LNCAP (cell line): Measurements from ENCODE around the gene LTBP3.
A peak's percentile ranks its signal among the peaks of the same experiment; 100 is the strongest.

Experiments
- TF ChIP-seq, protein P1 (sequence below): fragments of 450-650 bp; IDR thresholded peaks from 2 replicates; pipeline ENCODE4 v1.5.1; 2017; ENCODE audit warnings: mild to moderate bottlenecking

The LTBP3 gene

GRCh38 chr11:65595543-65596281 lies 37.6 kb upstream of the LTBP3 start, which contains the start of gene KCNK7:
TSS of gene KCNK7 (minus strand) at chr11:65595800. CDS start at chr11:65595772, 28 bp downstream.
- TF ChIP-seq, protein P1, sequence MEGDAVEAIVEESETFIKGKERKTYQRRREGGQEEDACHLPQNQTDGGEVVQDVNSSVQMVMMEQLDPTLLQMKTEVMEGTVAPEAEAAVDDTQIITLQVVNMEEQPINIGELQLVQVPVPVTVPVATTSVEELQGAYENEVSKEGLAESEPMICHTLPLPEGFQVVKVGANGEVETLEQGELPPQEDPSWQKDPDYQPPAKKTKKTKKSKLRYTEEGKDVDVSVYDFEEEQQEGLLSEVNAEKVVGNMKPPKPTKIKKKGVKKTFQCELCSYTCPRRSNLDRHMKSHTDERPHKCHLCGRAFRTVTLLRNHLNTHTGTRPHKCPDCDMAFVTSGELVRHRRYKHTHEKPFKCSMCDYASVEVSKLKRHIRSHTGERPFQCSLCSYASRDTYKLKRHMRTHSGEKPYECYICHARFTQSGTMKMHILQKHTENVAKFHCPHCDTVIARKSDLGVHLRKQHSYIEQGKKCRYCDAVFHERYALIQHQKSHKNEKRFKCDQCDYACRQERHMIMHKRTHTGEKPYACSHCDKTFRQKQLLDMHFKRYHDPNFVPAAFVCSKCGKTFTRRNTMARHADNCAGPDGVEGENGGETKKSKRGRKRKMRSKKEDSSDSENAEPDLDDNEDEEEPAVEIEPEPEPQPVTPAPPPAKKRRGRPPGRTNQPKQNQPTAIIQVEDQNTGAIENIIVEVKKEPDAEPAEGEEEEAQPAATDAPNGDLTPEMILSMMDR = no peak

GRCh38 chr11:65595131-65595530 lies 37.0 kb upstream of the LTBP3 start:
- TF ChIP-seq, protein P1 = no peak

- TF ChIP-seq, protein P1 = peak; percentile 81
These were observed 35.6 kb upstream of the LTBP3 start for GRCh38 chr11:65593518-65594414.

DNA sequence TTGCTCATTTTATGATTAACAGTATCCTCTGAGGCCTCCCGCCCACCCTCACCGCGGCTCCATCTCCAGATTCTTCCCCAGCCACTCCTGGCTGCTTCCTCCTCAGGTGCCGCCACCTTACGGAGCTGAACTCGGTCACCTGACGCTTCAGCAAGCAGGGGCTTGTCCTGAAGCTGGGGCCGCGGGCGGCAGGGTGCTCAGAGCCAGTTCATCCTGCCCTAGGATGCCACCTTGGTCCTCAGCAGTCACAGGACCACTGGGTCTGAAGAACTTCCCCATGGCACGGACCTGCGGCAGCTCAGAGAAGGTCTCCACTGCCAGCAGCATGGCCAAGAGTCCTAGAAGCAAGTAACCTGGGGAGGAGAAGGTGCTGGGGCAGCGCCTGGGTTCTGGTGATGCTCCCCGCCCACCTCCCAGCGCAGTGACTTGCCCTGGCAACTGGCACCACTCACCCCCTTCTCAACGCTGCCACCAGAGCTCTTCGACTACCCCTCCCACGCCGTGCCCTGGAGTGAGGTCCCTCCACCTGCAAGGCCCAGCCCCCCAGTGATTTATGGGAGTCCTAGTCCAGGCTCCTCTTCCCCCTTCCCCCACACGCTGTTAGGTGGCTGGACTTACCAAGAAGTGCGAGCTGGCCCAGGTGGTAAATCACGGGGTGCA lies 34.8 kb upstream of the LTBP3 start:
- TF ChIP-seq, protein P1 = no peak

DNA sequence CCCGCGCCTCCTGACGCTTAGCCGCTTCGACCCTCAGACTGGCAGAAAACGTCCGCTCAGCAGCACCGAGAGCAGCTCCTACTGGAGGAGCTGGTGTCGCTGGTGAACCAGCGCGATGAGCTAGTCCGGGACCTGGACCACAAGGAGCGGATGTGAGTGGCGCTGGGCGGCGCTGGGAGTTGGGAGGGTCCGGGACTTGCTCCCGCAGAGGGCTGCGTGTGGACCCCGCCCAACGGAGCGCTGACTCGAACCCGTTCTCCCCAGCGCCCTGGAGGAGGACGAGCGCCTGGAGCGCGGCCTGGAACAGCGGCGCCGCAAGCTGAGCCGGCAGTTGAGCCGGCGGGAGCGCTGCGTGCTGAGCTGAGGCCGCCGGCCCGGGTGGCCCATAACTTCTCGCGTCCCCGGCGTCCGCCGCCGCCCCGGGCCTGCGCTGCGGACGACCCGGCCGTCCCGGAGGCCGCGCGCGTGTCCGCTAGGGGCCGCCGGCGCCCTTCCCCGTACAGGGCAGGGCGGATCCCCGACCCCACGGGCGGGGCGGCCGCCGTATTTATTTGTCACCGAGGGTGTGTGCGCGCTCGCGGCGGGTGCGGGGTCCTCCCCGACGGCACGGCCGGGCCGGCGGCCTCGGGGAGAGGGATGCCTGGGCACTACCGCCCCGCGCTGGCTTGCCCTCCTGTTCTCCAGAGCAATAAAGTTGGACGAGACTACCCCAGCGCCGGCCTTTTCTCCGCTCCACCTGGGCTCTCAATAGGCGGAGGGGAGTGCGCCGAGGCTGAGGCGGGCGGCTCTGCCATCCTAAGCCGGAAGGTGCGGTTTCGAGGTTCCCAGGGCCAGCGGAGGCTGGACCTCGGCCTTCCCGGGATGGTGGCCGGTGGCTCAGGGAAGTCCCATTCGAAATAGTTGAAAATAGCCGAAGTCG lies 34.0 kb upstream of the LTBP3 start:
- TF ChIP-seq, protein P1 = no peak

DNA sequence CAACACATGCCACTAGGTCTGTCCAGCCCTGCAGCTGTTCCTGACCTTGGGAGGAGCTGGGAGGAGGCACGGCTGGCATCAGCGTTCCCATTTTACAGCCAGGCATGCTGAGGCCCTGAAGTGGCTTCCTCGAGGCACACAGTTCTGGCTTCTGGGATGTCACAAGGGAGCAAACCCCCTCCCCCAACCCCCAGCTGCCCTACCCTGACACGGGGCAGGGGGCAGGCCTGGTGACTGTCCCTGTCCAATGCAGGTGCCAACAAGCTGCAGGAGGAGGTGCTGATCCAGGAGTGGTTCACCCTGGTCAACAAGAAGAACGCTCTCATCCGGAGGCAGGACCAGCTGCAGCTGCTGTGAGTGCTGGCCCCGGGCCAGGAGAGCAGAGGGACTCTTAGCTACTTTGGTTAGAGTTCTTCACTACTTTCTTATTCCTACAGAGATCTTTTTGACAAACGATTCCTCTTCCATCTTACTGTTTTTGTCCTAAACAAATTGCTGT lies 32.1 kb upstream of the LTBP3 start:
- TF ChIP-seq, protein P1 = no peak
